Measurements from ENCODE around the gene ABAT. TPM values are rescaled to one million over a fixed set of nuclear protein-coding genes. Genes with fewer than 3 reads are reported as not detected.

ABAT gene
- total RNA-seq, 1 donor from 2014 or later = 23.3 TPM

DNA sequence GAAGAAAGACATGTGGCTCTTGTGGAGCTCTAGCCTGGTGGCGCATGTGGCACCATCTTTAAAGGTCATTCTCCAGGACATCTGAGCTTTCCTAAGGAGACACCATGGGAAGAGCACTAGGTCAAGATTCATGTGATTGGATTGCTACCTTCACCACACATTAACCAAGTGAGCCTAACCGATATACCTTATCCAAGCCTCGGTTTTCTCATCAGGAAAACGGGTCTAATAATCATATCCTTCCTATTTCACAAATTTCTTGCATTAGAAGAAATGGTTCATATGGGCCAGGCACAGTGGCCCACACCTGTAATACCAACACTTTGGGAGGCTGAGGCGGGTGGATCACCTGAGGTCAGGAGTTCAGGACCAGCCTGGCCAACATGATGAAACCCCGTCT, 64.7 kb downstream of the ABAT start:
- Mint-ChIP-seq H3K27ac (ENCODE audit: unreplicated experiment) (no peak overlapping the region), H3K36me3 (ENCODE audit: low read depth, unreplicated experiment) (peaks cover 26% of the 10 kb centered on the region), H3K4me1 (ENCODE audit: low read depth, unreplicated experiment) (no peaks in the 10 kb centered on the region), H3K9me3 (ENCODE audit: unreplicated experiment) (peaks cover 6% of the 10 kb centered on the region), H3K4me3 (ENCODE audit: unreplicated experiment) (no peak overlapping the region), H3K27me3 (ENCODE audit: low read depth, unreplicated experiment) (peaks cover 2% of the 10 kb centered on the region)
- Histone ChIP-seq H3K27me3 (ENCODE audit: insufficient read depth, low read length) (peaks cover 4% of the 10 kb centered on the region), H3K4me2 (ENCODE audit: low read length) (no peak overlapping the region), H3K27ac (ENCODE audit: low read depth, low read length) (no peak overlapping the region), H4K20me1 (ENCODE audit: insufficient read depth, low read length) (no peaks in the 10 kb centered on the region), H3K9ac (ENCODE audit: low read length) (no peak overlapping the region), H3K9me3 (ENCODE audit: insufficient read depth, low read depth, low read length) (no peaks in the 10 kb centered on the region), H2AFZ (ENCODE audit: low read depth, low read length) (no peak overlapping the region), H3K79me2 (ENCODE audit: insufficient read depth, low read length) (no peaks in the 10 kb centered on the region), H3K4me1 (ENCODE audit: insufficient read depth, low read length) (no peaks in the 10 kb centered on the region), H3K36me3 (ENCODE audit: insufficient read depth, low read length) (no peaks in the 10 kb centered on the region), H3K4me3 (ENCODE audit: insufficient read depth, low read depth, low read length) (no peak overlapping the region)
- DNase-seq (ENCODE audit: low read depth) (no peak), FAIRE-seq (no peak)
- no peak for TF ChIP-seq EZH2 (IDR thresholded peaks at IDR 0.05; ENCODE audit: insufficient read depth, low read length)
- TF ChIP-seq, protein P1, sequence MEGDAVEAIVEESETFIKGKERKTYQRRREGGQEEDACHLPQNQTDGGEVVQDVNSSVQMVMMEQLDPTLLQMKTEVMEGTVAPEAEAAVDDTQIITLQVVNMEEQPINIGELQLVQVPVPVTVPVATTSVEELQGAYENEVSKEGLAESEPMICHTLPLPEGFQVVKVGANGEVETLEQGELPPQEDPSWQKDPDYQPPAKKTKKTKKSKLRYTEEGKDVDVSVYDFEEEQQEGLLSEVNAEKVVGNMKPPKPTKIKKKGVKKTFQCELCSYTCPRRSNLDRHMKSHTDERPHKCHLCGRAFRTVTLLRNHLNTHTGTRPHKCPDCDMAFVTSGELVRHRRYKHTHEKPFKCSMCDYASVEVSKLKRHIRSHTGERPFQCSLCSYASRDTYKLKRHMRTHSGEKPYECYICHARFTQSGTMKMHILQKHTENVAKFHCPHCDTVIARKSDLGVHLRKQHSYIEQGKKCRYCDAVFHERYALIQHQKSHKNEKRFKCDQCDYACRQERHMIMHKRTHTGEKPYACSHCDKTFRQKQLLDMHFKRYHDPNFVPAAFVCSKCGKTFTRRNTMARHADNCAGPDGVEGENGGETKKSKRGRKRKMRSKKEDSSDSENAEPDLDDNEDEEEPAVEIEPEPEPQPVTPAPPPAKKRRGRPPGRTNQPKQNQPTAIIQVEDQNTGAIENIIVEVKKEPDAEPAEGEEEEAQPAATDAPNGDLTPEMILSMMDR (IDR thresholded peaks at IDR 0.05; ENCODE audit: insufficient read depth, low read depth, low read length) = no peak

DNA sequence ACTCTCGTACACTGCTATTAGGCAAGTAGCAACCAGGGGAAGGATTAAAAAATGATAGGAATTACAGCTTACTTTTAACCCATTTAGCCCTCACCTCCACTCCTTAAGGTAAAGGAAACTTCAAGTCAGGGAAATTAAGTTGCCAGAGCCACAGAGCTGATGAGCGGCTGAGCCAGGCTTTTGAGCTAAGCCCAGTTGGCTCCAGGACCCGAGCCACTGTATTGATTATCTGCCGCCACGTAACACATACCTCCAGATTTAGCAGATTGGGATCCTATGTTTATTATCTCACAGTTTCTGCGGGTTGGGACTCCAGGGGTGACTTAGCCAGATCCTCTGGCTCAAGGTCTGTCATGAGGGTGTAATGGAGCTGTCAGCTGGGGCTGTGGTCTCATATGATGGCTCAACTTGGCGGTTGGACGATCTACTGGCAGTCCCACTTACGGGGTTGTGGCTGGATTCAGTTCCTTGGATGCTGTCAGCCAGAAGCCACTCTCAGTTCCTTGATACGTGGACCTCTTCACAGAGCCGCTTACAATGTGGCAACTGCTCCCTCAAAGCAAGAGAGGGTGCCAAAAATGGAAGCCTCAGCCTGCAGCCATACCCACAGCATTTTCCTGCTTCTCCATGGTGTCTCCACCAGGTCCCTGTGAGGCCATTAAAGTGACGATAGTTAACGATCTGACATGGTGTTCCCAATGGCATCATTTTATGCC, 65.7 kb downstream of the ABAT start:
- no peak overlapping the region for H3K9ac ChIP-seq (ENCODE audit: low read length)
- no peak for TF ChIP-seq EZH2 (IDR thresholded peaks at IDR 0.05; ENCODE audit: insufficient read depth, low read length)
- TF ChIP-seq, protein P1 (IDR thresholded peaks at IDR 0.05; ENCODE audit: insufficient read depth, low read depth, low read length) = no peak
- Mint-ChIP-seq H3K36me3 (ENCODE audit: low read depth, unreplicated experiment) (peaks cover 24% of the 10 kb centered on the region), H3K4me3 (ENCODE audit: unreplicated experiment) (no peak overlapping the region), H3K27me3 (ENCODE audit: low read depth, unreplicated experiment) (peaks cover 2% of the 10 kb centered on the region), H3K9me3 (ENCODE audit: unreplicated experiment) (peaks cover 5% of the 10 kb centered on the region), H3K27ac (ENCODE audit: unreplicated experiment) (no peak overlapping the region), H3K4me1 (ENCODE audit: low read depth, unreplicated experiment) (no peaks in the 10 kb centered on the region)
- H3K79me2 ChIP-seq (ENCODE audit: insufficient read depth, low read length) = no peaks in the 10 kb centered on the region
- FAIRE-seq = no peak
- H3K36me3 ChIP-seq (ENCODE audit: insufficient read depth, low read length) = no peaks in the 10 kb centered on the region
- H3K9me3 ChIP-seq (ENCODE audit: insufficient read depth, low read depth, low read length) = no peaks in the 10 kb centered on the region
- H3K4me1 ChIP-seq (ENCODE audit: insufficient read depth, low read length) = no peaks in the 10 kb centered on the region
- no peak overlapping the region for H3K27ac ChIP-seq (ENCODE audit: low read depth, low read length)
- no peak overlapping the region for H3K4me3 ChIP-seq (ENCODE audit: insufficient read depth, low read depth, low read length)
- H4K20me1 ChIP-seq (ENCODE audit: insufficient read depth, low read length) = no peaks in the 10 kb centered on the region
- H3K4me2 ChIP-seq (ENCODE audit: low read length) = no peak overlapping the region
- DNase-seq (ENCODE audit: low read depth) = no peak
- no peak overlapping the region for H2AFZ ChIP-seq (ENCODE audit: low read depth, low read length)
- H3K27me3 ChIP-seq (ENCODE audit: insufficient read depth, low read length) = peaks cover 4% of the 10 kb centered on the region

DNA sequence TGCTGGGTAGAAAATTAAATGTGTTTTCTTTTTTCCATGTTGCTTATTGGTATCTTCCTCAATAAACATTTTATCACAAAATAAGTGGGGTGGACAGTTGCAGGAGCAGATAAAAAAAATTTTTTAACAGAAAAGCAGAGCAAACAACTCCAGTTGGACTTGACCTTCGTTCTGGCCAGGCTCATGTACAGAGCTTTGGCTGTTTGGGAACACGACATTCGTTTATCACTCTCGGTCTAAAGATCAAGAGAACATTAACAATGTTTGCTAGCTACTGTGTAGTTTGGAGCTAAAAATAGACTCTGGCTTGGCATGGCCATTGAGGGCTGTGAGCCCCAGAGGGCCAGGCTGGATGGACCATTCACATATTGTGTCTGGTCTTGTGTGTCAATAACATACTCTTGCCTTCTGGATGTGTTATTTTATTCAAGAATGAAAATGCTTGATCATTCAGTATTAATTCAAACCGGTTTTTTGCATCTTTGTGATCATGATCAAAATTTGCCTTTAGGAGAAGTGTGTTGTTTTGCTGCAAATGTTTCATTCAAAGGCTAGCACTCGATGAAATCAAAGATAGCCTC, 66.4 kb downstream of the ABAT start:
- Histone ChIP-seq H3K4me3 (ENCODE audit: insufficient read depth, low read depth, low read length) (no peak overlapping the region), H3K4me2 (ENCODE audit: low read length) (no peak overlapping the region), H3K27me3 (ENCODE audit: insufficient read depth, low read length) (peaks cover 4% of the 10 kb centered on the region), H3K9me3 (ENCODE audit: insufficient read depth, low read depth, low read length) (no peaks in the 10 kb centered on the region), H3K4me1 (ENCODE audit: insufficient read depth, low read length) (no peaks in the 10 kb centered on the region), H3K27ac (ENCODE audit: low read depth, low read length) (no peak overlapping the region), H4K20me1 (ENCODE audit: insufficient read depth, low read length) (no peaks in the 10 kb centered on the region), H3K79me2 (ENCODE audit: insufficient read depth, low read length) (no peaks in the 10 kb centered on the region), H3K36me3 (ENCODE audit: insufficient read depth, low read length) (no peaks in the 10 kb centered on the region), H2AFZ (ENCODE audit: low read depth, low read length) (no peak overlapping the region), H3K9ac (ENCODE audit: low read length) (no peak overlapping the region)
- FAIRE-seq (no peak), DNase-seq (ENCODE audit: low read depth) (no peak)
- H3K9me3 Mint-ChIP-seq (ENCODE audit: unreplicated experiment) = peaks cover 5% of the 10 kb centered on the region
- H3K27me3 Mint-ChIP-seq (ENCODE audit: low read depth, unreplicated experiment) = peaks cover 2% of the 10 kb centered on the region
- no peak overlapping the region for H3K4me3 Mint-ChIP-seq (ENCODE audit: unreplicated experiment)
- no peak overlapping the region for H3K27ac Mint-ChIP-seq (ENCODE audit: unreplicated experiment)
- peaks cover 25% of the 10 kb centered on the region for H3K36me3 Mint-ChIP-seq (ENCODE audit: low read depth, unreplicated experiment)
- TF ChIP-seq, protein P1 (IDR thresholded peaks at IDR 0.05; ENCODE audit: insufficient read depth, low read depth, low read length) = no peak
- TF ChIP-seq EZH2 (IDR thresholded peaks at IDR 0.05; ENCODE audit: insufficient read depth, low read length) = no peak
- no peaks in the 10 kb centered on the region for H3K4me1 Mint-ChIP-seq (ENCODE audit: low read depth, unreplicated experiment)
